Chondrocyte (in vitro differentiated cells): ENCODE results near the gene IMMP2L. TPM values are rescaled to one million over a fixed set of nuclear protein-coding genes. Genes with fewer than 3 reads are reported as not detected.

Source experiments
- DNase-seq: peaks from one replicate; pipeline ENCODE4 v3.0.0; 2021; ENCODE audit warnings: mixed read lengths, low spot score
- H3K27ac Mint-ChIP-seq: one replicate; pipeline ENCODE4 v1.8.0; 2021; ENCODE audit warnings: mild to moderate bottlenecking, moderate library complexity, mixed read lengths; ENCODE audit not compliant: unreplicated experiment
- H3K27me3 Mint-ChIP-seq: 2 replicates; pipeline ENCODE4 v1.8.0; 2021; ENCODE audit warnings: low read depth, mixed read lengths
- H3K36me3 Mint-ChIP-seq: 2 replicates; pipeline ENCODE4 v1.8.0; 2021; ENCODE audit warnings: low read depth, mixed read lengths
- H3K4me1 Mint-ChIP-seq: 2 replicates; pipeline ENCODE4 v1.8.0; 2021; ENCODE audit warnings: low read depth, mild to moderate bottlenecking, mixed read lengths
- H3K4me3 Mint-ChIP-seq: one replicate; pipeline ENCODE4 v1.8.0; 2021; ENCODE audit warnings: mild to moderate bottlenecking, moderate library complexity, mixed read lengths; ENCODE audit not compliant: unreplicated experiment
- H3K9me3 Mint-ChIP-seq: 2 replicates; pipeline ENCODE4 v1.8.0; 2021; ENCODE audit warnings: low read depth, mixed read lengths
- CTCF ChIP-seq: fragments of 200-600 bp; sonication (generic); IDR thresholded peaks from 2 replicates; pipeline ENCODE4 v1.5.0; 2021; ENCODE audit warnings: antibody characterized with exemption, mild to moderate bottlenecking, moderate library complexity
- total RNA-seq: library from RNA; stranded (reverse); gene quantifications from 3 replicates; pipeline ENCODE4 v1.2.1, GENCODE V29; 2021

The IMMP2L gene
- total RNA-seq, 1 donor from 2014 or later, result 6.1 TPM

GRCh38 chr7:111483078-111483477, 79.2 kb downstream of the IMMP2L start:
- Mint-ChIP-seq H3K36me3 (no peaks in the 10 kb centered on the region), H3K4me3 (no peak overlapping the region), H3K27me3 (no peaks in the 10 kb centered on the region), H3K4me1 (peaks cover 9% of the 10 kb centered on the region), H3K9me3 (peaks cover 5% of the 10 kb centered on the region), H3K27ac (no peak overlapping the region)
- no peak for DNase-seq
- no peak for TF ChIP-seq CTCF

GRCh38 chr7:111477462-111478225, 84.6 kb downstream of the IMMP2L start:
- Mint-ChIP-seq H3K4me1 (no peaks in the 10 kb centered on the region), H3K4me3 (no peak overlapping the region), H3K9me3 (peaks cover 14% of the 10 kb centered on the region)

GRCh38 chr7:111476586-111477293, 85.6 kb downstream of the IMMP2L start:
- no peaks in the 10 kb centered on the region for H3K36me3 Mint-ChIP-seq
- no peak for DNase-seq
- no peak overlapping the region for H3K27ac Mint-ChIP-seq
- H3K4me1 Mint-ChIP-seq, result no peaks in the 10 kb centered on the region
- peaks cover 14% of the 10 kb centered on the region for H3K9me3 Mint-ChIP-seq
- TF ChIP-seq CTCF, result no peak
- H3K27me3 Mint-ChIP-seq, result no peaks in the 10 kb centered on the region
- H3K4me3 Mint-ChIP-seq, result no peak overlapping the region

More at GRCh38 chr7:111477462-111478225, 84.6 kb downstream of the IMMP2L start:
- Mint-ChIP-seq H3K36me3 (no peaks in the 10 kb centered on the region), H3K27me3 (no peaks in the 10 kb centered on the region), H3K27ac (no peak overlapping the region)
- TF ChIP-seq CTCF, result no peak
- DNase-seq, result no peak

- Mint-ChIP-seq H3K9me3 (peaks cover 18% of the 10 kb centered on the region), H3K36me3 (peaks cover 2% of the 10 kb centered on the region), H3K27ac (no peak overlapping the region), H3K4me3 (no peak overlapping the region), H3K27me3 (no peaks in the 10 kb centered on the region), H3K4me1 (no peaks in the 10 kb centered on the region)
- no peak for TF ChIP-seq CTCF
- no peak for DNase-seq
These were observed 86.3 kb downstream of the IMMP2L start for GRCh38 chr7:111475959-111476358.

GRCh38 chr7:111475419-111475748, 86.9 kb downstream of the IMMP2L start:
- Mint-ChIP-seq H3K4me1 (no peaks in the 10 kb centered on the region), H3K4me3 (no peak overlapping the region), H3K27me3 (no peaks in the 10 kb centered on the region), H3K36me3 (peaks cover 2% of the 10 kb centered on the region), H3K9me3 (peaks cover 19% of the 10 kb centered on the region), H3K27ac (no peak overlapping the region)
- TF ChIP-seq CTCF, result no peak
- no peak for DNase-seq
